Ishikawa (cell line): ENCODE results near the gene SPON2.

ENCODE experiments used
- CEBPB ChIP-seq: IDR thresholded peaks from 2 replicates; pipeline ENCODE4 v1.6.1; 2012
- CREB1 ChIP-seq: IDR thresholded peaks from 2 replicates; pipeline ENCODE4 v1.6.1; 2012; ENCODE audit warnings: low read depth
- EGR1 ChIP-seq: IDR thresholded peaks from 2 replicates; pipeline ENCODE4 v1.6.1; 2012
- EP300 ChIP-seq: IDR thresholded peaks from 2 replicates; pipeline ENCODE4 v1.6.1; 2012; ENCODE audit warnings: borderline replicate concordance
- FOXM1 ChIP-seq: IDR thresholded peaks from 2 replicates; pipeline ENCODE4 v1.6.1; 2012; ENCODE audit warnings: low read depth, borderline replicate concordance
- NFIC ChIP-seq: IDR thresholded peaks from 2 replicates; pipeline ENCODE4 v1.6.1; 2012
- RAD21 ChIP-seq: IDR thresholded peaks from 2 replicates; pipeline ENCODE4 v1.6.1; 2012; ENCODE audit warnings: low read depth
- TAF1 ChIP-seq: IDR thresholded peaks from 2 replicates; pipeline ENCODE4 v1.6.1; 2012; ENCODE audit warnings: low read depth, mild to moderate bottlenecking
- TCF12 ChIP-seq: IDR thresholded peaks from 2 replicates; pipeline ENCODE4 v1.6.1; 2012; ENCODE audit warnings: low read depth
- TEAD4 ChIP-seq: IDR thresholded peaks from 2 replicates; pipeline ENCODE4 v1.6.1; 2012
- YY1 ChIP-seq: IDR thresholded peaks from 2 replicates; pipeline ENCODE4 v1.6.1; 2012; ENCODE audit warnings: low read depth
- ZBTB7A ChIP-seq: IDR thresholded peaks from 2 replicates; pipeline ENCODE4 v1.6.1; 2012; ENCODE audit warnings: low read depth
- TF ChIP-seq, protein P1 (sequence below): IDR thresholded peaks from 2 replicates; pipeline ENCODE4 v1.6.1; 2012; ENCODE audit warnings: low read depth, mild to moderate bottlenecking
- TF ChIP-seq, protein P2 (sequence below): IDR thresholded peaks from 2 replicates; pipeline ENCODE4 v1.6.1; 2012
- TF ChIP-seq, protein P3 (sequence below): IDR thresholded peaks from 2 replicates; pipeline ENCODE4 v1.6.1; 2012

Gene SPON2

DNA sequence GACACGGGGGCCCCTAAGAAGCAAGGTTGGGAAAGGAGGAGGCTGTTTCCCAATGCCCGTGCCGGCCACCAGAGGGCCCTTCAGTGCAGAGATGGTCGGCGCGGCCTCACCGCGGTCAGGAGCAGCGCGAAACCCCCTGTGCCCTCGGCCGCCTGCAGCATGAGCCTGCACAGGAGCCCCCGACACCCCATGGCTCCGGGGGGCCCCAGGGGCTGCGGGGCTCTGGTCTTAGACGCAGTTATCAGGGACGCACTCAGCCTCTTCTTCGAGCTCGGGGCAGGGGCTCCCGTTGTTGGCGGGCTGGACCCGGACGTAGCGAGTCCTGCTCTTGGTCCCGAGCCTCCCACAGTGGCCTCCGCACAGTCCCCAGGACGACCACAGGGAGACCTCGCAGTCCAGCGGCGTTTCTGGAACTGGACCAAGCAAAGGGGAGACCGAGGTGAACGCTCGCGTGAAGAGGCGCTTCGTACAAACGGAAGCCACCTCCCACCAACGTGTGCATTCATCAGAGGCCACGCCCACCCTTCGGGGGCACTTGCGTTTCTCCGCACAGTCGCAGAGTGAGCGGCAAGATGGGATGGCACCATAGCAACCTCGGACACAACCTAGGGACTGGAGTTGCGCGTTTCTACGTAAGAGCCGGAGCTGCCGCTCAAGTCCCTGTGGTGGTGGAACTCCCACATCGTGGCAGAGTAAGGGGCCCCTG is 5.0 kb downstream of the SPON2 start:
- TF ChIP-seq RAD21, result peak; percentile 77
- TF ChIP-seq YY1, result peak; percentile 25; the same call in 1 of the 2 replicates
- TF ChIP-seq, protein P1, sequence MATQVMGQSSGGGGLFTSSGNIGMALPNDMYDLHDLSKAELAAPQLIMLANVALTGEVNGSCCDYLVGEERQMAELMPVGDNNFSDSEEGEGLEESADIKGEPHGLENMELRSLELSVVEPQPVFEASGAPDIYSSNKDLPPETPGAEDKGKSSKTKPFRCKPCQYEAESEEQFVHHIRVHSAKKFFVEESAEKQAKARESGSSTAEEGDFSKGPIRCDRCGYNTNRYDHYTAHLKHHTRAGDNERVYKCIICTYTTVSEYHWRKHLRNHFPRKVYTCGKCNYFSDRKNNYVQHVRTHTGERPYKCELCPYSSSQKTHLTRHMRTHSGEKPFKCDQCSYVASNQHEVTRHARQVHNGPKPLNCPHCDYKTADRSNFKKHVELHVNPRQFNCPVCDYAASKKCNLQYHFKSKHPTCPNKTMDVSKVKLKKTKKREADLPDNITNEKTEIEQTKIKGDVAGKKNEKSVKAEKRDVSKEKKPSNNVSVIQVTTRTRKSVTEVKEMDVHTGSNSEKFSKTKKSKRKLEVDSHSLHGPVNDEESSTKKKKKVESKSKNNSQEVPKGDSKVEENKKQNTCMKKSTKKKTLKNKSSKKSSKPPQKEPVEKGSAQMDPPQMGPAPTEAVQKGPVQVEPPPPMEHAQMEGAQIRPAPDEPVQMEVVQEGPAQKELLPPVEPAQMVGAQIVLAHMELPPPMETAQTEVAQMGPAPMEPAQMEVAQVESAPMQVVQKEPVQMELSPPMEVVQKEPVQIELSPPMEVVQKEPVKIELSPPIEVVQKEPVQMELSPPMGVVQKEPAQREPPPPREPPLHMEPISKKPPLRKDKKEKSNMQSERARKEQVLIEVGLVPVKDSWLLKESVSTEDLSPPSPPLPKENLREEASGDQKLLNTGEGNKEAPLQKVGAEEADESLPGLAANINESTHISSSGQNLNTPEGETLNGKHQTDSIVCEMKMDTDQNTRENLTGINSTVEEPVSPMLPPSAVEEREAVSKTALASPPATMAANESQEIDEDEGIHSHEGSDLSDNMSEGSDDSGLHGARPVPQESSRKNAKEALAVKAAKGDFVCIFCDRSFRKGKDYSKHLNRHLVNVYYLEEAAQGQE, result no peak
- TF ChIP-seq TCF12, result no peak
- no peak for TF ChIP-seq FOXM1
- TF ChIP-seq TEAD4, result 0 out of 2 replicates have a peak, but pooled peaks have one; percentile 32
- TF ChIP-seq TAF1, result peak; percentile 53; the same call in 1 of the 2 replicates
- TF ChIP-seq NFIC, result peak; percentile 32; the same call in 1 of the 2 replicates
- TF ChIP-seq, protein P2, sequence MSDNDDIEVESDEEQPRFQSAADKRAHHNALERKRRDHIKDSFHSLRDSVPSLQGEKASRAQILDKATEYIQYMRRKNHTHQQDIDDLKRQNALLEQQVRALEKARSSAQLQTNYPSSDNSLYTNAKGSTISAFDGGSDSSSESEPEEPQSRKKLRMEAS, result peak; percentile 76; the same call in 1 of the 2 replicates
- TF ChIP-seq CEBPB, result no peak
- no peak for TF ChIP-seq CREB1
- TF ChIP-seq ZBTB7A, result peak; percentile 70

DNA sequence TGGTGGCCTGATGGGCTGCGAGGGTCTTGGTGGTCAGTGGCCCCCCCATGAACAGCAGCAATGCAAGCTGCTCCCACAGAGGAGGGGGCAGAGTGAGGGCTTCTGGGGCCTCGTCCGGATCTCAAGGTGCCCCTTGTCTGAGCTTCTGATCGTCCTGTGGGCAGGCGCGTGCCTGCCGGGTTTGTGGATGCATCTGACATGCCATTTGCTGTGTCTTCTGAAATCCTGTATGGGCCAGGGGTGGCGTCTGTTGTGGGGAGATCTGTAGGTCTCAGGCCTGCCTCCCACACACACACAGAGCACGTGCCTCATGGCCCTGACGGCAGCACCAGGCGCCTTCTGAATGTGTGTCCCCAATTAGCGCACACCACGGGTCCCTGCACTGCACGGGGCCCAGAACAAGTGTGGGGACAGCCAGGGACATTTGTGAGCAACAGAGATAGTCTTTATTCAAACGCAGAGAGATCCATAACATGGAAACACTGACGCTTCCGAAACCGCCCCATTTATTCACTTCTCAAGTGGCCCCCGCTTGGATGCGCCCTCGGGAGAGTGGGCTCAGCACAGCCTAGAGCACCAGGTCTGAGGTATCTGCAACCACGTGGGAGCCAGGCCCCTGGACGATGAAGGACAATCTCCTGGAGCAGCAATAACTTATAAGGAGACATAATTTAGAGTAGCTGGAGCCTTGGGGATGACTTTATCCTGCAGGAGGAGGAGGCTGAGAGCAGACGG is 5.7 kb downstream of the SPON2 start:
- TF ChIP-seq CEBPB, result no peak
- TF ChIP-seq CREB1, result no peak
- TF ChIP-seq, protein P2, result no peak
- TF ChIP-seq, protein P3, sequence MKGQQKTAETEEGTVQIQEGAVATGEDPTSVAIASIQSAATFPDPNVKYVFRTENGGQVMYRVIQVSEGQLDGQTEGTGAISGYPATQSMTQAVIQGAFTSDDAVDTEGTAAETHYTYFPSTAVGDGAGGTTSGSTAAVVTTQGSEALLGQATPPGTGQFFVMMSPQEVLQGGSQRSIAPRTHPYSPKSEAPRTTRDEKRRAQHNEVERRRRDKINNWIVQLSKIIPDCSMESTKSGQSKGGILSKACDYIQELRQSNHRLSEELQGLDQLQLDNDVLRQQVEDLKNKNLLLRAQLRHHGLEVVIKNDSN, result no peak
- no peak for TF ChIP-seq ZBTB7A
- TF ChIP-seq RAD21, result no peak
- TF ChIP-seq YY1, result no peak

DNA sequence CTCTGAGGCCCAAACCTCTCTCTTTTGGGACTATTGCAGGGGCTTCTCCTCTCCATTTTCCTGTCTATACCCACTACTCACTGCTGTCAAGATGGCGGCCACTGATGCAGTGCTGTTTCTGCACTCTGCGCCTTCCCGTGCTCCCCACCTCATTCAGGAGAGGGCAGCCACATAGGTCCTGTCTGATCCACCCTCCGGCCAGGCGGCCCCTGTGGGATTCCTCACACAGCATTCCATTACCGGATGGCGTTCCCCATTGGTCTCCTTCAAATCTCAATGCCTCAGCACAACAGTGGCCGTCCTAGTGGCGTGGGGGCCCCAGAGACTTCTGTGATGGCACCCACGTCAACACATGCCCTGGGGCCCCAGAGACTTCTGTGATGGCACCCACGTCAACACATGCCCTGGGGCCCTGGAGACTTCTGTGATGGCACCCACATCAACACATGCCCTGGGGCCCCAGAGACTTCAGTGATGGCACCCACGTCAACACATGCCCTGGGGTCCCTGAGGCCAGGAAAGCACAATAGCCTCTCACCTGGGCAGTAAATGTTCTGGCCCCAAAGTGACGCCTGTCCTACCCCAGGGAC is 7.3 kb downstream of the SPON2 start:
- TF ChIP-seq FOXM1 (no peak), NFIC (no peak)
- TF ChIP-seq, protein P2, result no peak

DNA sequence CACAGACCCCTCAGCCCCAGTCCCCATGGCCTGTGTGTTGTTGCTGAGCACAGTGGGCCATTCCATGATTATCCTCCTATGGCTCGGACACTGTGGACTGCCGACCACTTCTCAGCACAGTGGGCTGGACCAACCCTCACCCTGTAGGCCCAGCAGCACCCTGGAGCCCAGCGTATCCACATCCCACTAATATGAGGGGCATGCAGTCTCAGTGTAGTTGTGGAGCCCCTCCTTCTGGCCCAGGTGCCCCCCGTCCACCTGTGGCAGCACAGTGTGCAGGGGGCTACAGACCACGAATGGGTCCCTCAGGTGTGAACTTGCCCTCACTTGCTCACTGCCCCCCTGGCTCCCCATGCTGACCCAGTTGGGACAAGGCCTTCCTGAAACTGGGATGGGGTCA is 7.9 kb downstream of the SPON2 start:
- TF ChIP-seq, protein P1, result no peak
- TF ChIP-seq TCF12, result no peak
- no peak for TF ChIP-seq YY1
- no peak for TF ChIP-seq NFIC
- no peak for TF ChIP-seq EGR1
- TF ChIP-seq CEBPB, result no peak
- TF ChIP-seq TAF1, result no peak
- no peak for TF ChIP-seq RAD21
- TF ChIP-seq FOXM1, result no peak
- TF ChIP-seq, protein P3, result no peak

DNA sequence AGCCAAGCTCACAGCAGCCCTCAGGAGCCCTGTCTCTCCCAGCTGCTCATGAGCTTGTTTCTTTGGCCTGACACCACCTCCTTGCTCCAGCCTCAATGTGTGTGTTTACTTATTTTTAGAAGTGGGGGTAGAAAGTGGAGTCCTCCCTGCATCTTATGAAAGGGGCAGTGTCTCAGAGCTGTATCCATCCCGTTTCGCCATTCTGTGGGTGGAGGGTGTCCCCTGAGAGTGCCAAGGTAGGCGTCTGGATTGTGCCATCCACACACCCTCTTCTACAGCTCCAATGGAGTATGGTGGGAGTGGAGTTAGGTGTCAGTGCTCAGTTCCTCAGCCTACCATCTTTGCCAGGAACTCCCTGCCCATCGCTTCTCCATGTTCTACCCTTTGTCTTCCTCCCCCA is 8.3 kb downstream of the SPON2 start:
- TF ChIP-seq FOXM1, result no peak
- no peak for TF ChIP-seq TCF12
- TF ChIP-seq NFIC, result no peak
- TF ChIP-seq, protein P2, result no peak
- no peak for TF ChIP-seq EGR1
- TF ChIP-seq EP300, result no peak
- no peak for TF ChIP-seq CEBPB
- TF ChIP-seq CREB1, result no peak
- TF ChIP-seq YY1, result no peak
- TF ChIP-seq ZBTB7A, result no peak
- no peak for TF ChIP-seq TEAD4
- TF ChIP-seq RAD21, result no peak
- TF ChIP-seq TAF1, result no peak
- TF ChIP-seq, protein P3, result no peak
- TF ChIP-seq, protein P1, result no peak
